SK-N-SH (cell line): ENCODE measurements around the gene SIGLECL1. TPM values are rescaled to one million over a fixed set of nuclear protein-coding genes. Genes with fewer than 3 reads are reported as not detected.

Source experiments
- CTCF ChIA-PET: fragments of 300-600, 350-600 bp; formaldehyde crosslinking; extraction: SDS; loops from one replicate; lab custom pipeline; 2021; lab: Yijun Ruan, JAX
- POLR2A ChIA-PET: fragments of 350-600 bp; sonication (Branson Sonifier 250); formaldehyde crosslinking; extraction: SDS; loops from one replicate; lab custom pipeline; 2020; ENCODE audit warnings: antibody characterized with exemption, inconsistent platforms; lab: Yijun Ruan, JAX
- DNase-seq: peaks from one replicate; pipeline ENCODE4 v3.0.0; 2012
- H2AFZ ChIP-seq: fragments of 200-600 bp; sonication (generic); 2 replicates; pipeline ENCODE4 v1.8.1; 2016; ENCODE audit warnings: antibody characterized with exemption, mild to moderate bottlenecking, low read depth
- H3F3A ChIP-seq: fragments of 200-600 bp; sonication (generic); replicated peaks from 2 replicates; pipeline ENCODE3; 2016; ENCODE audit warnings: antibody characterized with exemption, mild to moderate bottlenecking; ENCODE audit not compliant: insufficient read depth
- H3K27ac ChIP-seq, 2 experiments: fragments of 200-500 bp in 1 of 2; fragments of 200-600 bp in 1 of 2; sonication (Bioruptor generic) in 1 of 2; sonication (generic), shearing (Covaris generic) in 1 of 2; 2 replicates each; pipeline versions ENCODE4 v1.5.1 to v1.6.1; 2014 to 2016; ENCODE audit warnings: low read depth in 2 of 2, inconsistent platforms in 1 of 2, low read length in 1 of 2, mild to moderate bottlenecking in 1 of 2, mixed read lengths in 1 of 2
- H3K27me3 ChIP-seq: fragments of 200-600 bp; sonication (generic), shearing (Covaris generic); 2 replicates; pipeline ENCODE4 v1.6.1; 2016; ENCODE audit warnings: mixed run types; ENCODE audit not compliant: insufficient read depth
- H3K36me3 ChIP-seq, 2 experiments: fragments of 200-500 bp in 1 of 2; fragments of 200-600 bp in 1 of 2; sonication (Bioruptor generic) in 1 of 2; sonication (generic) in 1 of 2; replicated peaks in 1 of 2; 2 replicates each; pipeline versions ENCODE3 to v1.5.1; 2014 to 2016; ENCODE audit warnings: low read length in 1 of 2, mild to moderate bottlenecking in 1 of 2; ENCODE audit not compliant: insufficient read depth in 2 of 2, control insufficient read depth in 1 of 2
- H3K4me1 ChIP-seq, 2 experiments: fragments of 200-500 bp in 1 of 2; fragments of 200-600 bp in 1 of 2; sonication (Bioruptor generic) in 1 of 2; sonication (generic), shearing (Covaris generic) in 1 of 2; 2 replicates each; pipeline versions ENCODE4 v1.5.1 to v1.6.1; 2014 to 2016; ENCODE audit warnings: low read depth in 1 of 2, low read length in 1 of 2, mixed run types in 1 of 2; ENCODE audit not compliant: insufficient read depth in 2 of 2, control insufficient read depth in 1 of 2
- H3K4me2 ChIP-seq: fragments of 200-600 bp; sonication (generic), shearing (Covaris generic); 2 replicates; pipeline ENCODE4 v1.6.1; 2017; ENCODE audit warnings: mixed run types
- H3K4me3 ChIP-seq, 2 experiments: fragments of 200-500 bp in 1 of 2; fragments of 200-600 bp in 1 of 2; sonication (Bioruptor generic) in 1 of 2; sonication (generic), shearing (Covaris generic) in 1 of 2; 2 replicates each; pipeline versions ENCODE4 v1.5.1 to v1.8.1; 2014 to 2016; ENCODE audit warnings: low read depth in 2 of 2, inconsistent platforms in 1 of 2, low read length in 1 of 2, mild to moderate bottlenecking in 1 of 2, mixed read lengths in 1 of 2, moderate library complexity in 1 of 2
- H3K79me2 ChIP-seq: fragments of 200-600 bp; sonication (generic); 2 replicates; pipeline ENCODE4 v1.8.1; 2017; ENCODE audit warnings: mild to moderate bottlenecking; ENCODE audit not compliant: insufficient read depth
- H3K9ac ChIP-seq: fragments of 200-600 bp; sonication (generic); 2 replicates; pipeline ENCODE4 v1.6.1; 2017; ENCODE audit warnings: mixed run types
- H3K9me2 ChIP-seq: fragments of 200-600 bp; sonication (generic); 2 replicates; pipeline ENCODE4 v1.6.1; 2017; ENCODE audit warnings: mixed run types
- H3K9me3 ChIP-seq: fragments of 200-600 bp; sonication (generic); 2 replicates; pipeline ENCODE4 v1.6.1; 2017; ENCODE audit warnings: mixed run types, mild to moderate bottlenecking, moderate library complexity
- H4K20me1 ChIP-seq: fragments of 200-600 bp; sonication (generic); 2 replicates; pipeline ENCODE4 v1.6.1; 2017; ENCODE audit warnings: mild to moderate bottlenecking, mixed run types; ENCODE audit not compliant: insufficient read depth
- ELF1 ChIP-seq: IDR thresholded peaks from 2 replicates; pipeline ENCODE4 v1.4.0; 2012
- FOSL2 ChIP-seq: IDR thresholded peaks from 2 replicates; pipeline ENCODE4 v1.4.0; 2012; ENCODE audit warnings: low read depth, mild to moderate bottlenecking, moderate library complexity, borderline replicate concordance
- GABPA ChIP-seq: IDR thresholded peaks from 2 replicates; pipeline ENCODE4 v1.4.0; 2012; ENCODE audit warnings: low read depth, mild to moderate bottlenecking
- GATA2 ChIP-seq: sonication (generic); formaldehyde crosslinking; IDR thresholded peaks from 2 replicates; pipeline ENCODE4 v1.5.0; 2020; ENCODE audit warnings: mild to moderate bottlenecking, missing genetic modification reagents
- JUND ChIP-seq: IDR thresholded peaks from 2 replicates; pipeline ENCODE4 v1.4.0; 2012
- MAX ChIP-seq: IDR thresholded peaks from 2 replicates; pipeline ENCODE4 v1.4.0; 2012; ENCODE audit warnings: low read depth
- MEF2A ChIP-seq: IDR thresholded peaks from 2 replicates; pipeline ENCODE4 v1.4.0; 2012; ENCODE audit warnings: low read depth, borderline replicate concordance
- RFX5 ChIP-seq: IDR thresholded peaks from 2 replicates; pipeline ENCODE4 v1.6.1; 2012; ENCODE audit warnings: mild to moderate bottlenecking, improper control_type of control experiment, low read length
- RXRA ChIP-seq: IDR thresholded peaks from 2 replicates; pipeline ENCODE4 v1.4.0; 2012; ENCODE audit warnings: low read depth, mild to moderate bottlenecking, borderline replicate concordance
- SMC3 ChIP-seq: IDR thresholded peaks from 2 replicates; pipeline ENCODE4 v1.6.1; 2012; ENCODE audit warnings: low read depth, low read length, improper control_type of control experiment
- TAF1 ChIP-seq: IDR thresholded peaks from 2 replicates; pipeline ENCODE4 v1.6.1; 2012; ENCODE audit warnings: low read depth, mild to moderate bottlenecking, low read length, moderate library complexity, borderline replicate concordance
- TCF12 ChIP-seq: IDR thresholded peaks from 2 replicates; pipeline ENCODE4 v1.4.0; 2012
- TEAD4 ChIP-seq: IDR thresholded peaks from 2 replicates; pipeline ENCODE4 v1.4.0; 2012; ENCODE audit warnings: mild to moderate bottlenecking, borderline replicate concordance; ENCODE audit not compliant: insufficient read depth
- USF2 ChIP-seq: fragments of 150-350 bp; IDR thresholded peaks from 2 replicates; pipeline ENCODE4 v1.6.1; 2017; ENCODE audit warnings: antibody characterized with exemption, low read length, low read depth, borderline replicate concordance
- WGBS: methylation state at CpG from one replicate; pipeline ENCODE4 v1.1.6; 2017; ENCODE audit warnings: low lambda C conversion rate; 5-methylcytosine and 5-hydroxymethylcytosine counted together
- polyA plus RNA-seq, 3 experiments: library from polyadenylated mRNA; depleted of rRNA; stranded (reverse); fragments of >200 nt; gene quantifications; 2 replicates each; pipeline ENCODE4 v1.2.3, GENCODE V29; 2012
- TF ChIP-seq, protein P1 (sequence below): fragments of 150-350 bp; IDR thresholded peaks from 2 replicates; pipeline ENCODE4 v1.6.1; 2016; ENCODE audit warnings: mild to moderate bottlenecking, low read depth, low read length
- TF ChIP-seq, protein P2 (sequence below): IDR thresholded peaks from 2 replicates; pipeline ENCODE4; 2012
- TF ChIP-seq, protein P3 (sequence below): IDR thresholded peaks from 2 replicates; pipeline ENCODE4 v1.6.1; 2012; ENCODE audit warnings: mild to moderate bottlenecking, low read depth, low read length, moderate library complexity

Gene SIGLECL1
- polyA plus RNA-seq, 1 of the 3 experiments (the other 2 are of a cell fraction) = not detected

DNA sequence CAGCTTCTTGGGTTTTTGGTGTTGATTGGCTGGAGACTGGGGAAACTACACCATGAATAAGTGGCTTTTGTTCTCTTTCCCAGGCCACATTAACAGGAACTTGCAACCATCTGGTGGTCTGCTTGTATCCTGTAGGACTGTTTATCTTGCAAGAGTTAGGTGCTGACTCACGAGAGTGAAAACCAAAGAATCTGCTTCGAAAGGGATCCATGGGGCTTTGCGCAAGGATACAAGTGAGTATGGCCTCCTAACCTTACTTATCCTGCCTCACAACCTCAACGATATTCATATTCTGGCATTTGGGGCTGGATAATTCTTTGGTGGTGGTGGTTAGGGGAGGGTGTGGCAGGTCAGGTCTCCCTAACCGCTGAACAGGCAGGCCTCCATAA is 4.7 kb upstream of the SIGLECL1 start:
- Histone ChIP-seq H4K20me1 (no peaks in the 10 kb centered on the region), H3K4me1 (no peaks in the 10 kb centered on the region), H3K27me3 (peaks cover 20% of the 10 kb centered on the region; the same call in 1 of the 2 replicates), H3K9me3 (no peaks in the 10 kb centered on the region), H3K27ac (no peak overlapping the region), H3K4me3 (no peak overlapping the region), H3K9ac (no peak overlapping the region)
- WGBS = 17% methylated on average over 4 of the region's 5 CpGs
- TF ChIP-seq ELF1 = no peak
- no peak for TF ChIP-seq TEAD4
- TF ChIP-seq, protein P1, sequence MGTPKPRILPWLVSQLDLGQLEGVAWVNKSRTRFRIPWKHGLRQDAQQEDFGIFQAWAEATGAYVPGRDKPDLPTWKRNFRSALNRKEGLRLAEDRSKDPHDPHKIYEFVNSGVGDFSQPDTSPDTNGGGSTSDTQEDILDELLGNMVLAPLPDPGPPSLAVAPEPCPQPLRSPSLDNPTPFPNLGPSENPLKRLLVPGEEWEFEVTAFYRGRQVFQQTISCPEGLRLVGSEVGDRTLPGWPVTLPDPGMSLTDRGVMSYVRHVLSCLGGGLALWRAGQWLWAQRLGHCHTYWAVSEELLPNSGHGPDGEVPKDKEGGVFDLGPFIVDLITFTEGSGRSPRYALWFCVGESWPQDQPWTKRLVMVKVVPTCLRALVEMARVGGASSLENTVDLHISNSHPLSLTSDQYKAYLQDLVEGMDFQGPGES = no peak
- TF ChIP-seq TAF1 = no peak
- TF ChIP-seq, protein P2, sequence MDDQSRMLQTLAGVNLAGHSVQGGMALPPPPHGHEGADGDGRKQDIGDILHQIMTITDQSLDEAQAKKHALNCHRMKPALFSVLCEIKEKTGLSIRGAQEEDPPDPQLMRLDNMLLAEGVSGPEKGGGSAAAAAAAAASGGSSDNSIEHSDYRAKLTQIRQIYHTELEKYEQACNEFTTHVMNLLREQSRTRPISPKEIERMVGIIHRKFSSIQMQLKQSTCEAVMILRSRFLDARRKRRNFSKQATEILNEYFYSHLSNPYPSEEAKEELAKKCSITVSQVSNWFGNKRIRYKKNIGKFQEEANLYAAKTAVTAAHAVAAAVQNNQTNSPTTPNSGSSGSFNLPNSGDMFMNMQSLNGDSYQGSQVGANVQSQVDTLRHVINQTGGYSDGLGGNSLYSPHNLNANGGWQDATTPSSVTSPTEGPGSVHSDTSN = no peak
- TF ChIP-seq SMC3 = no peak
- TF ChIP-seq, protein P3, sequence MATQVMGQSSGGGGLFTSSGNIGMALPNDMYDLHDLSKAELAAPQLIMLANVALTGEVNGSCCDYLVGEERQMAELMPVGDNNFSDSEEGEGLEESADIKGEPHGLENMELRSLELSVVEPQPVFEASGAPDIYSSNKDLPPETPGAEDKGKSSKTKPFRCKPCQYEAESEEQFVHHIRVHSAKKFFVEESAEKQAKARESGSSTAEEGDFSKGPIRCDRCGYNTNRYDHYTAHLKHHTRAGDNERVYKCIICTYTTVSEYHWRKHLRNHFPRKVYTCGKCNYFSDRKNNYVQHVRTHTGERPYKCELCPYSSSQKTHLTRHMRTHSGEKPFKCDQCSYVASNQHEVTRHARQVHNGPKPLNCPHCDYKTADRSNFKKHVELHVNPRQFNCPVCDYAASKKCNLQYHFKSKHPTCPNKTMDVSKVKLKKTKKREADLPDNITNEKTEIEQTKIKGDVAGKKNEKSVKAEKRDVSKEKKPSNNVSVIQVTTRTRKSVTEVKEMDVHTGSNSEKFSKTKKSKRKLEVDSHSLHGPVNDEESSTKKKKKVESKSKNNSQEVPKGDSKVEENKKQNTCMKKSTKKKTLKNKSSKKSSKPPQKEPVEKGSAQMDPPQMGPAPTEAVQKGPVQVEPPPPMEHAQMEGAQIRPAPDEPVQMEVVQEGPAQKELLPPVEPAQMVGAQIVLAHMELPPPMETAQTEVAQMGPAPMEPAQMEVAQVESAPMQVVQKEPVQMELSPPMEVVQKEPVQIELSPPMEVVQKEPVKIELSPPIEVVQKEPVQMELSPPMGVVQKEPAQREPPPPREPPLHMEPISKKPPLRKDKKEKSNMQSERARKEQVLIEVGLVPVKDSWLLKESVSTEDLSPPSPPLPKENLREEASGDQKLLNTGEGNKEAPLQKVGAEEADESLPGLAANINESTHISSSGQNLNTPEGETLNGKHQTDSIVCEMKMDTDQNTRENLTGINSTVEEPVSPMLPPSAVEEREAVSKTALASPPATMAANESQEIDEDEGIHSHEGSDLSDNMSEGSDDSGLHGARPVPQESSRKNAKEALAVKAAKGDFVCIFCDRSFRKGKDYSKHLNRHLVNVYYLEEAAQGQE = no peak
- TF ChIP-seq JUND = no peak
- no peak for TF ChIP-seq RFX5
- no peak for TF ChIP-seq GABPA
- no peak for TF ChIP-seq FOSL2
- TF ChIP-seq MAX = no peak
- no peak for TF ChIP-seq USF2
- TF ChIP-seq RXRA = no peak
- no peak for TF ChIP-seq GATA2 (CRISPR knock-in tag)
- TF ChIP-seq TCF12 = no peak
- no peak for TF ChIP-seq MEF2A
- TF ChIP-seq, all 33 proteins: peak for 0
- H2AFZ ChIP-seq = no peak overlapping the region
- DNase-seq = no peak
- H3K79me2 ChIP-seq = no peaks in the 10 kb centered on the region
- no peaks in the 10 kb centered on the region for H3K9me2 ChIP-seq
- H3K36me3 ChIP-seq = no peaks in the 10 kb centered on the region
- no peak overlapping the region for H3K4me2 ChIP-seq
- ChIA-PET CTCF (interaction anchor here (1.9 kb wide), 1 partner anchor 13 kb away, joined by 6 read pairs; no protein-coding TSS in a partner anchor), POLR2A (no interaction called here)
- no peaks in the 10 kb centered on the region for H3F3A ChIP-seq
